Fibroblast of peridontal ligament (primary cell): ENCODE data around the gene FOXL2NB.
A peak's percentile ranks its signal among the peaks of the same experiment; 100 is the strongest.
"Not testable (repeated sequence)": the region's sequence is repeated elsewhere in the genome, so short reads cannot be mapped to it uniquely, and the experiment has no call there.

Source experiments
- DNase-seq: peaks from one replicate; pipeline ENCODE4 v3.0.0-alpha.2; 2010; ENCODE audit errors: extremely low read depth

Gene FOXL2NB

DNA sequence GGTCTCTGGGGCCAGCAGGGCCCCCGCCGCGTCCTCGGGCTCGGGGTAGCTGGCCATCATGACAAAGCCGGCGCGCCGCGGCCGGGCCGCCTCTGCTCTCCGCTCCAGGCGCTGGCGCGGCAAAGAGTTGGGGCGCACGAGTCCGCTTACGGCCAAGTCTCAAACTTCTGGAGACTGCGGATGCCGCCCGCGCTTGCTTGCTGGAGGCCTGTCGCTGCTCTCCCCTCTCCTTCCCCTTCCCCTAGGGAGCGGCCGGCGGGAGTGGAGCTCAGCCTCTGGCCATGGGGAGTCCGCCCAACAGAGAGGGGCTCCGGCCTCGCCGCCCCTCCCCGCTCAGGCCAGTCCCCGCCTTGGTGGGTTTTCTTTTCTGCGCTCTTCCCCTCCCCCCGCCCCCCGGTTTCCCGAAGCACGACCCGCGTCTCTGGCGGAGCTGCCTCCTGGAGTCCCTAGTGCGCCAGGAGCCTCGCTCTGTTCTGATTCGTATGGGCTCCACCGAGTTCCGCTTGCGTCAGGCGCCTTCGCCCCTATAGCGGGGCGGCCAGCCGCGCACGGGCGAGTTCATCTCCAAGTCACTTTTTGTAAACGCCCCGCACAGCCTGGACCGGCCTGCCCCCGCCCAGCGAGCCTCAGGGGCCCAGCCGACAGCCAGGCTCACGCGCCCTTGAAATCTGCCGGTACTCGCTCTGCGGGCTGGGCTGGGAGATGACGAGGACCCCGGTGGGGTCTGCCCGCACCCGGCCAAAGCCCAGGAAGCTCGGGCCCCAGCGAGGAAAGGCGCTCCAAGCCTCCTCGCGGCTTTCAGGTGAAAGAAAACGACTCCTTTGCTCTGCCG lies at the start of gene FOXL2NB, which contains the start of gene FOXL2:
FOXL2NB (plus strand) TSS at position 555 of the 832 bp plus-strand sequence; CDS start at position 703, 148 bp downstream.
FOXL2 (minus strand) TSS at position 475 of the 832 bp plus-strand sequence; CDS start at position 60, 415 bp downstream.
- no peak for DNase-seq

DNA sequence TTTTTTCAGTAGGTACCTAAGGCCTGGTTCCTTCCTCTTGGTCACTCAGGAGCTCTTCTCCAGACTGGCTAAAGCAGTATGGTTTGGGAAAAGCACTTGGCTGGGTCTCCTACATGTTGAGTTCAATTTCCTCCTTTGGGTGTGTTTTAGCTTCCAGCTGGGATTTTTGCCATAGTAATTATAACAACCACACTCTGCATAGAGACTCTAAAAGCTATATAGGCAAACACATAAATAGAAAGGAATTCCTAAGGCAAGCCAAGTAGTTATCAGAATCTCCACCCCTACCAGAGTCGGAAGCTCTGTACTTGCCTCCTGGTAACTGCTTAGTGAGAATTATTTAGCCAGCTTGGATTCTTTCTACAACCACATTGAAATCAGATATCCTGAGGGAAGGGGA lies 48.7 kb upstream of the FOXL2NB start:
- DNase-seq, result peak; percentile 96

GRCh38 chr3:138898708-138899107 lies 48.3 kb upstream of the FOXL2NB start:
- DNase-seq, result no peak

DNA sequence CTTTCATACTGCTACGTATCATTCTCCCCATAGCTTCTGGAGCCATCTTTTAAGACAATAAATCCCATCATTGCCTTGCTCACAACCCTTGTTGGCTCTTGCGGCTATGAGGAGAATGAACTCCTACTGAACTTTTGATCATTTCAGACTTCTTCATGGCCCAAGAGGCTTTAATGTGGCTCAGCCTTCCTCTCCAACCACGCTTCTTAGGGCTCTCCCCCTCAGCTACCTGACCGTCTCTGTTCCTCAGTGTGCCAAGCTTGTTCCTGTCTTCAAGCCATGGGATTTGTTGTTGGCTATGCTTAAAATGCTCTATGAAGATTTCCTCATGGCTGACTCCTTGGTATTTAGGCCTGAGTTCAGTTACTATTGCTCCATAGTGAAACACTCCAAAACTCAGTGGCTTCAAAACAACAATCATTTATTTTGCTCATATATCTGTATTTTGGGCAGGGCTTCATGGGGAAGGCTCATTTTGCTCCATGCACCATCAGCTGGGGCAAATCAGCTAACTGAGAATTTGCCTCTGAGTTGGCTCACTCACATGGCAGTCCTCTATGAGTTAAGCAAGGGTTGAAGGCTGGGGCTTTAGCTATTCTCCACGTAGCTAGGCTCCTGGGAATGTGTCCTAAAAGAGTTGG lies 47.5 kb upstream of the FOXL2NB start:
- peak; percentile 59 for DNase-seq

- no peak for DNase-seq
Observed at GRCh38 chr3:138901567-138901966, 45.5 kb upstream of the FOXL2NB start.

DNA sequence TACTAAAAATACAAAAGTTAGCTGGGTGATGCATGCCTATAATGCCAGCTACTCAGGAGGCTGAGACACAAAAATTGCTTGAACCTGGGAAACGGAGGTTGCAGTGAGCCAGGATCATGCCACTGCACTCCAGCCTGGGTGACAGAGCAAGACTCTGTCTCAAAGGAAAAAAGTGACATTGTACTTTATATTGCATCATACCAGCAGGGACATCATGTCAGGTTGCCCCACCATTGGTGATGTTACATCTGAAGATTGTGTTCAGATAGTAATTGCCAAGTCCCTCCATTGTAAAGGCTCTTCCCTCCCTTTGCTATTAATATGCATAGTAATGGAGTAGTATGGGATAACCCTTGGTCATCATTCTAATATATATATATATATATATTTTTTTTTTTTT lies 44.8 kb upstream of the FOXL2NB start:
- DNase-seq, result no peak

DNA sequence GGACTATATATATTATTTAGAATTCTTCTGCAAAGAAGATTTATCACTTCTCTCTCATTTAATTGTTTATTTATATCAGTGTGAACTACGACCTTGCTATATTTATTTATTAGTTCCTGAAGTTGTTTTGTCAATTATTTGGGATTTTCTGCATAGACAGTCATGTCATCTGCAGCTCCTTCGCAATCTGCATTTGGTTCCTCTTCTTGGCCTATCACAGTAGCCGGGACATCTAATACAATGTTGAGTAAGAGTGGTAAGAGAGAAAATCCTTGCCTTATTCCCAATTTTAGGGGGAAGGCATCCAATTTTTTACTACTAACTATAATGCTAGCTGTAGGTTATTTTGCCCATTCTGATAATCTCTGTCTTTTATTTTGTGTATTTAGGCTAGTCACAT lies 39.5 kb upstream of the FOXL2NB start:
- DNase-seq, result no peak

GRCh38 chr3:138908846-138909245 lies 38.2 kb upstream of the FOXL2NB start:
- DNase-seq, result no peak

DNA sequence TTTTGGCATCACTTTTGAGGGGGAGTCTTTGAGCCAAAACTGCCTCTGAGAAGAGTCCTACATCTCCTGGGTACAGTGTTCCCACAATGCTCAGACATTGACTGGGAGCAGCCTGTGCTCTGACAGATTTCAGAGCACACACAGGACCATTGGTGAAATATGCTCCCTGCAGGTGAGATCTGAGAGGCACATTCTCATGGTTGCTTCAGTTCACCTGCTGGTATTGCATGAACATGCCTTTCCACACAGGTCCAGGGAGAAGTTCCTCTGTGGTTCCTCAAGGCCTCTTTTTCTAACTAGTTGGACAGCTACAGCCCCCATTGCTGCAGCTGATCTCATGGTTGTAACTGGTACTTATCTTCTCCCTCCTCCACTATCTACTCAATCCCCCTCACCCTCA lies 37.1 kb upstream of the FOXL2NB start:
- no peak for DNase-seq

GRCh38 chr3:138911621-138912020 lies 35.4 kb upstream of the FOXL2NB start:
- no peak for DNase-seq

DNA sequence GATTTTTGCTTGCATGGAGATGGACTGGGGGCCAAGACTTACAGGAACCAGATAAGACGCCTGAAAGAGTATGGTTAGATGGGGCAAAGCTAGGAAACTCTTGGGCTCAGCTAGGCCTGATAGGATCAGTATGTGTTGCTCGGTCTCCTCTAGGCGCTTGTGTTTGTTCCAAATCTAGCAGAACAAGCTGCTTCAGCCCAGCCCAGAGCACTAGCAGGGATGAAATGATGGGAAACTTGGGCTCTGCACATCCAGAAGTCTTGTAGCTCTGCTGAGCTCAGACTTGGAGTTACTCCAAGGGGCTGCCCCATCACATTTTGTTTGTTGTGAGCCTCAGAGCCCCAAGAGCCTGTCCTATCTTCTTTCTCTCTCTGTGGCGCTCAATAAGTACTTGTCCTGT lies 34.8 kb upstream of the FOXL2NB start:
- no peak for DNase-seq

- no peak for DNase-seq
Observed at GRCh38 chr3:138913766-138914165, 33.3 kb upstream of the FOXL2NB start.

- peak; percentile 39 for DNase-seq
Observed at GRCh38 chr3:138914870-138915502, 32.0 kb upstream of the FOXL2NB start.

GRCh38 chr3:138915503-138916498 lies 31.2 kb upstream of the FOXL2NB start:
- DNase-seq, result peak; percentile 94

- no peak for DNase-seq
Observed at GRCh38 chr3:138916824-138917223, 30.2 kb upstream of the FOXL2NB start.

DNA sequence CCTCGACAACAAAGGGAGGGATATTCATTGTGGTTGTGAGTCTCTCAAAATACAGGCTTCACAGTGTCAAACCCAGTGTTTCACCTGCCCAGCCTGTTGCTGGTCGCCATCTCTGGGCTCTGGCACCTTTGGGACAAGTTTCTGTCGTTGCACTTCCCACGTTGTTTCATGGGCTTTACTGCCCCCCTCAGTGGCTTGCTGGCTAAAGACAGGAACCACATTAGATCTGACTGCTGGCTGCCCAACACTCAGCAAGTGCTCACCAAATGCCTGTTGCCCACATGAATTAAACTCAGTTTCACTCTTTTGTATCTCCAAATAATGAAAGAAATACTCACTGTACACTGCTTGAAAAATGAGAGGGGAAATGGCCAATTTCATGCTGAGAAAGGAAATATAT lies 27.7 kb upstream of the FOXL2NB start:
- DNase-seq, result no peak

DNA sequence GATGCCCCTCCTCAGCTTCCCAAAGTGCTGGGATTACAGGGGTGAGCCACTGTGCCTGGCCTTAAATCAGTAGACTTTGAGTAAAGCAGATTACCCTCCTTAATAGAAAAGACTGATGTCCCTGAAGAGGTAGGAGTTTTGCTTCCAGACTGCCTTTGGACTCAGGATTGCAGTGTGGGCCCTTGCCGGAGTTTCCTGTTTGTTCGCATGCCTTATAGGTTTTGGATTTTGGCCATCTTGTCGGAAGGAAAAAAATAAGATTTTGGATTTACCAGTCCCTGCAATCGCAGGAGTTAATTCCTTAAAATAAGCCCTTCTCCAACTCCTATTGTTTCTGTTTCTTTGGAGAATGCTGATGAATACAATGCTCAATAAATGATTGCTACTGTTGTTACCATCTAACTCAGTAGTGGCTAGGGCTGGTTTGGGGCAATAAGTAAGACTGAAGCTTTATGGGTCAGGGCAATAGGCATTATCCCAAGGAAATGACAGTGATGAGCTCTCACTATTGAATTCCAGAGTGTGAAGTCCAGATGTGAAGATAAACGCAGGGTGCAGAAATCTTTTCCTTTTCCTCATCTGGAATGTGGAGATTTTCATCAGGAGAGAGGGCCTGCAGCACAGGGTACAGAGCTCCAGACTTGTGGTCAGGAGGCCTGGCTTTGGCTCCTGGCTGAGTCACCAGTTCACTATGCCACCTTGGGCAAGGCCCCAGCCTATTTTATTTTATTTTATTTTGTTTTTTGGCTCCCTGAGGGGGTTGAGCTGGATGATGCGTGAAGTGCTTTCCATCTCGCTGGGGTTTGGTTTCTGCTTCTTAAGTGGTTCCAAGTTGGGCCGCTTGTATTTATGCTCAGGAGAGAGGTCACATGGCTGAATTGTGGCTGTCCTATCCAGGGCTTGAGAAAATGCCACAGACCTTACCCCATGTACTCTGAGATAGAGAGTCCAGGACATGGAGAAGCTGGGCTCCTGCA lies 25.4 kb upstream of the FOXL2NB start:
- DNase-seq, result peak; percentile 92

GRCh38 chr3:138922400-138922799 lies 24.6 kb upstream of the FOXL2NB start:
- DNase-seq, result not testable (repeated sequence)

DNA sequence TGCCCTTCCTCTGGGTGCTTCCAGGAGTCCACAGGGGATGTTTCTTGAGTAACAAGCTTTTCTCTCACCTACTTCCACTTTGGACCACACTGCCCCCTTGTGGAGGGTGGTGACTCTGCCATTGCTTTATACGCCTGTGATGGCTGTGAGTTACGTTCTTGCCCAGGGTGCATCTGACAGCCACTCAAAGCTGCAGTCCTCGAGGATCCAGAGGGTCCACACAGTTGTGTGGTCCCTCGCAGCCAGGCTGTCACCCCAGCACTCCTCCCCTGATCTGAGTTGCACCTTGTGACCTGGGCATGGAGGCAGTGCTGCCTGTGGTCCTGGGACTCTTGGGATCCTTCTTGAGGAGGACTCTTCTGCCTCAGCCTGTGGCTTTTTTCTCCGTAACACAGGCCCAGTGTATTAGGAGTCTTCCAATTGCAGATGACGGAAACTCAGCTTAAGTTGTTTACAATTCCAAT lies 23.5 kb upstream of the FOXL2NB start:
- DNase-seq, result peak; percentile 89
